Measurements from ENCODE around the gene SUCLA2. TPM values are rescaled to one million over a fixed set of nuclear protein-coding genes. Genes with fewer than 3 reads are reported as not detected.
A peak's percentile ranks its signal among the peaks of the same experiment; 100 is the strongest.

The SUCLA2 gene
- total and polyA plus RNA-seq, 2 donors (not counting 1 experiment from before 2014, with no cell fraction given) = 45.7 to 64.8 TPM

DNA sequence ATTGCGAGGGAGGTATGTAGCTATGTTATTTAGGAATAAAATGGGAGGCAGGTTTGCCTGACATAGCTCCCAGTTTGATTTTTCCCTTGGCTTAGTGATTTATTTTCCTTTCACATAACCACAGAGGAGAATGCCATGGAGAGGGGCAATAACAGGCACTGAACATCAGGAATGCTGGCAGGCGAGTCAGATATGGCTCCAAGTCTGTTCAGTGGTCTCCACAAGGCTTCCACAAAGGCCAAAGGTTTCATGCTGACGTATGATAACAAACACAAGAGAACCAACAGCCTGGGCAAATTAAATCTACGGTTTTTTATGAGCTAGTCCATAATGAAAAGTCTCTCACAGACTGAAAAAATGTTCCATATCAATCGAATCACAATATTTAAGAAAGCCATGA is 66.7 kb downstream of the SUCLA2 start:
- Histone ChIP-seq H3K4me1 (ENCODE audit: control insufficient read depth, extremely low read depth, insufficient read depth, low read length) (no peaks in the 10 kb centered on the region), H3K36me3 (ENCODE audit: control insufficient read depth, insufficient read depth, low read length) (no peaks in the 10 kb centered on the region), H3K9ac (ENCODE audit: insufficient read depth, low read length) (no peak overlapping the region), H3K27ac (ENCODE audit: insufficient read depth, low read length) (no peak overlapping the region), H3K9me3 (ENCODE audit: control insufficient read depth, insufficient read depth, low read depth, low read length) (no peaks in the 10 kb centered on the region), H3K4me3 (replicated peaks in 1 of 4; ENCODE audit: control extremely low read depth in 1 of 4, insufficient read depth in 1 of 4, low read depth in 3 of 4, low read length in 4 of 4) (no peak overlapping the region), H4K20me1 (ENCODE audit: control insufficient read depth, extremely low read depth, insufficient read depth, low read length) (no peaks in the 10 kb centered on the region), H2AFZ (ENCODE audit: low read length) (no peak overlapping the region), H3K79me2 (ENCODE audit: control insufficient read depth, insufficient read depth, low read length) (no peaks in the 10 kb centered on the region), H3K4me2 (ENCODE audit: extremely low read depth, insufficient read depth, low read length) (no peak overlapping the region), H3K27me3 (ENCODE audit: control insufficient read depth, insufficient read depth, low read length) (no peaks in the 10 kb centered on the region)
- no peak for TF ChIP-seq EZH2 (IDR thresholded peaks at IDR 0.05; ENCODE audit: low read length, missing control alignments)
- peak in 1 of 2 donors; percentile 53 for DNase-seq (ENCODE audit: low read depth in 2 of 2)

DNA sequence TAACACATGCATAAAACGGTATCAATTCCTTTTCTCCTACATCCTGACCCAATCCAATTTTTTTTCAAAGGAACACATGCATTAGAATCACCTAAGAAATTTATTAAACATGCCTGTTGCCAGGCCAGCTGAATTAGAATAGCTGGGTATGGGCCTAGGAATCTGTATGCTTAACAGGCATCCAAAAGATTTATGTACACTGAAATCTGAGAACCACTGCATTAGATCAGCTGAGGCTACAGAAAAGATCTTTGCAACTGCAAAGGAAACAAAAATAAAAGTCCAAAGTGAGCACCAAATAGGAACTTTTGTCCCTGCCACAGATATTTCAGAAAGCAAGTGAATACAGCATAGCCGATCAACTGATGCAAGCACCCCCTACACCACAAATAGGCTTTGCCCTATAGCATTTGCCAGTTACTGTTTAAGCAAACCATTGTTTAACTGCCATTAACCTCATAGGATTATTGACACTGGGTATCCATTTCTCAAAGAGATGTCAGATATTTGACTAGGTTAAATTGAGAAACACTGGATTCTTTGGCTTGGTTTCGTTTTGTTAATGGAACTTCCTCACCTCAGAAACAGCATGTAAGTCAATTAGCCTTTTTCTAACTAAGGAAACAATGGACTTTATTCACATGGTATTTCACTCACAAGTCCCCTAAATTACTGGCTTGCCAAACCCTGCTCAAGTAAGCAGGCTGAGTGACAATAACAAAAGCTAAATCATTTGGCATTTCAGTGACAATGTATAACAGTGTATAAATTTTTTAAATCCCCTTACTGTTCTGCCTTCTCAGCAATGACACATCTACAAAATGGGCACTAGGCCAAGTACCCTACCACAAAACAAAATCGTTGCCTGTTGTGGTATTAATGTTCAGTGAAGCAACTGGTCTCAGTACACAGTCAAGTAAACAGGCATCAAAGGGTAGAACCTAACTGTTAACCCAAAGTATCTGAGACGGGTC is 67.8 kb downstream of the SUCLA2 start:
- Histone ChIP-seq H3K27ac (ENCODE audit: insufficient read depth, low read length) (no peak overlapping the region), H3K79me2 (ENCODE audit: control insufficient read depth, insufficient read depth, low read length) (no peaks in the 10 kb centered on the region), H3K4me1 (ENCODE audit: control insufficient read depth, extremely low read depth, insufficient read depth, low read length) (no peaks in the 10 kb centered on the region), H4K20me1 (ENCODE audit: control insufficient read depth, extremely low read depth, insufficient read depth, low read length) (no peaks in the 10 kb centered on the region), H3K36me3 (ENCODE audit: control insufficient read depth, insufficient read depth, low read length) (no peaks in the 10 kb centered on the region), H3K4me3 (replicated peaks in 1 of 4; ENCODE audit: control extremely low read depth in 1 of 4, insufficient read depth in 1 of 4, low read depth in 3 of 4, low read length in 4 of 4) (no peak overlapping the region), H3K9me3 (ENCODE audit: control insufficient read depth, insufficient read depth, low read depth, low read length) (no peaks in the 10 kb centered on the region), H3K4me2 (ENCODE audit: extremely low read depth, insufficient read depth, low read length) (no peak overlapping the region), H3K27me3 (ENCODE audit: control insufficient read depth, insufficient read depth, low read length) (no peaks in the 10 kb centered on the region), H3K9ac (ENCODE audit: insufficient read depth, low read length) (no peak overlapping the region), H2AFZ (ENCODE audit: low read length) (no peak overlapping the region)
- TF ChIP-seq, protein P1, sequence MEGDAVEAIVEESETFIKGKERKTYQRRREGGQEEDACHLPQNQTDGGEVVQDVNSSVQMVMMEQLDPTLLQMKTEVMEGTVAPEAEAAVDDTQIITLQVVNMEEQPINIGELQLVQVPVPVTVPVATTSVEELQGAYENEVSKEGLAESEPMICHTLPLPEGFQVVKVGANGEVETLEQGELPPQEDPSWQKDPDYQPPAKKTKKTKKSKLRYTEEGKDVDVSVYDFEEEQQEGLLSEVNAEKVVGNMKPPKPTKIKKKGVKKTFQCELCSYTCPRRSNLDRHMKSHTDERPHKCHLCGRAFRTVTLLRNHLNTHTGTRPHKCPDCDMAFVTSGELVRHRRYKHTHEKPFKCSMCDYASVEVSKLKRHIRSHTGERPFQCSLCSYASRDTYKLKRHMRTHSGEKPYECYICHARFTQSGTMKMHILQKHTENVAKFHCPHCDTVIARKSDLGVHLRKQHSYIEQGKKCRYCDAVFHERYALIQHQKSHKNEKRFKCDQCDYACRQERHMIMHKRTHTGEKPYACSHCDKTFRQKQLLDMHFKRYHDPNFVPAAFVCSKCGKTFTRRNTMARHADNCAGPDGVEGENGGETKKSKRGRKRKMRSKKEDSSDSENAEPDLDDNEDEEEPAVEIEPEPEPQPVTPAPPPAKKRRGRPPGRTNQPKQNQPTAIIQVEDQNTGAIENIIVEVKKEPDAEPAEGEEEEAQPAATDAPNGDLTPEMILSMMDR (conservative IDR thresholded peaks at IDR 0.05 in 1 of 2, IDR thresholded peaks at IDR 0.05 in 1 of 2; ENCODE audit: low read depth in 1 of 2, low read length in 2 of 2) = no peak
- TF ChIP-seq EZH2 (IDR thresholded peaks at IDR 0.05; ENCODE audit: low read length, missing control alignments) = no peak
- peak; percentile 31 to 56 for DNase-seq (ENCODE audit: low read depth in 2 of 2)

- no peaks in the 10 kb centered on the region for H3K27me3 ChIP-seq (ENCODE audit: control insufficient read depth, insufficient read depth, low read length)
- H3K9ac ChIP-seq (ENCODE audit: insufficient read depth, low read length) = no peak overlapping the region
- H3K36me3 ChIP-seq (ENCODE audit: control insufficient read depth, insufficient read depth, low read length) = no peaks in the 10 kb centered on the region
- no peak for DNase-seq (ENCODE audit: low read depth in 2 of 2)
- no peaks in the 10 kb centered on the region for H3K4me1 ChIP-seq (ENCODE audit: control insufficient read depth, extremely low read depth, insufficient read depth, low read length)
- H3K9me3 ChIP-seq (ENCODE audit: control insufficient read depth, insufficient read depth, low read depth, low read length) = no peaks in the 10 kb centered on the region
- TF ChIP-seq, protein P1 (conservative IDR thresholded peaks at IDR 0.05 in 1 of 2, IDR thresholded peaks at IDR 0.05 in 1 of 2; ENCODE audit: low read depth in 1 of 2, low read length in 2 of 2) = no peak
- TF ChIP-seq EZH2 (IDR thresholded peaks at IDR 0.05; ENCODE audit: low read length, missing control alignments) = no peak
- no peak overlapping the region for H3K27ac ChIP-seq (ENCODE audit: insufficient read depth, low read length)
- no peaks in the 10 kb centered on the region for H4K20me1 ChIP-seq (ENCODE audit: control insufficient read depth, extremely low read depth, insufficient read depth, low read length)
- no peak overlapping the region for H3K4me3 ChIP-seq (replicated peaks in 1 of 4; ENCODE audit: control extremely low read depth in 1 of 4, insufficient read depth in 1 of 4, low read depth in 3 of 4, low read length in 4 of 4)
- H2AFZ ChIP-seq (ENCODE audit: low read length) = no peak overlapping the region
- H3K4me2 ChIP-seq (ENCODE audit: extremely low read depth, insufficient read depth, low read length) = no peak overlapping the region
- H3K79me2 ChIP-seq (ENCODE audit: control insufficient read depth, insufficient read depth, low read length) = no peaks in the 10 kb centered on the region
These were observed 70.4 kb downstream of the SUCLA2 start for GRCh38 chr13:47930649-47931165.
